Endothelial cell of umbilical vein (primary cell): Measurements from ENCODE around the gene NPS. TPM values are rescaled to one million over a fixed set of nuclear protein-coding genes. Genes with fewer than 3 reads are reported as not detected.

ENCODE experiments used
- BruUV-seq: library from RNA; stranded (reverse); fragments of 400-500 nt; replicated peaks from 2 replicates; lab custom pipeline; 2021; lab: Mats Ljungman, UMichigan
- CTCF ChIA-PET: fragments of 300-600, 350-600 bp; sonication (Branson Sonifier 250); formaldehyde crosslinking; loops from one replicate; lab custom pipeline; 2021; ENCODE audit warnings: antibody characterized with exemption, inconsistent platforms; lab: Charles Lee
- POLR2A ChIA-PET: fragments of 300-600, 350-600 bp; sonication (Branson Sonifier 250); formaldehyde crosslinking; loops from one replicate; lab custom pipeline; 2021; ENCODE audit warnings: antibody characterized with exemption, inconsistent platforms; lab: Charles Lee
- DNase-seq: peaks from one replicate; pipeline ENCODE4 v3.0.0-alpha.2; 2011; ENCODE audit warnings: low read depth, low spot score
- FAIRE-seq: peaks from 2 replicates; lab custom pipeline; 2011; peaks lifted over from hg19 to GRCh38; lab: Jason Lieb, UNC
- H2AFZ ChIP-seq: 2 replicates; pipeline ENCODE4 v1.6.0; 2012; ENCODE audit warnings: low read depth, low read length, control low read depth, inconsistent platforms
- H3K27ac ChIP-seq: 2 replicates; pipeline ENCODE4 v1.5.1; 2011; ENCODE audit warnings: low read depth, mild to moderate bottlenecking, control low read depth, low read length, moderate library complexity; ENCODE audit not compliant: insufficient read depth
- H3K27me3 ChIP-seq, 2 experiments: 2 replicates each; pipeline versions ENCODE4 v1.6.0 to v1.6.1; 2011; ENCODE audit warnings: low read length in 2 of 2, mixed read lengths in 1 of 2; ENCODE audit not compliant: control insufficient read depth in 2 of 2, insufficient read depth in 2 of 2
- H3K36me3 ChIP-seq, 2 experiments: 2 replicates in 1 of 2; 3 replicates in 1 of 2; pipeline ENCODE4 v1.5.1; 2011; ENCODE audit warnings: low read length in 2 of 2, mild to moderate bottlenecking in 1 of 2, moderate library complexity in 1 of 2; ENCODE audit not compliant: control insufficient read depth in 2 of 2, insufficient read depth in 2 of 2; ENCODE audit errors: extremely low read depth in 1 of 2
- H3K4me1 ChIP-seq: 3 replicates; pipeline ENCODE4 v1.5.1; 2011; ENCODE audit warnings: mild to moderate bottlenecking, low read length; ENCODE audit not compliant: control insufficient read depth, insufficient read depth; ENCODE audit errors: extremely low read depth
- H3K4me2 ChIP-seq: 2 replicates; pipeline ENCODE4 v1.6.1; 2011; ENCODE audit warnings: low read length, control low read depth, mixed read lengths; ENCODE audit not compliant: insufficient read depth
- H3K4me3 ChIP-seq, 3 experiments: fragments of 200-600 bp in 1 of 3; sonication (generic), shearing (Covaris generic) in 1 of 3; replicated peaks in 1 of 3; 2 replicates each; pipeline ENCODE4 v1.5.1; 2011 to 2016; ENCODE audit warnings: control low read depth in 3 of 3, low read length in 3 of 3, mild to moderate bottlenecking in 2 of 3, inconsistent platforms in 1 of 3, low read depth in 1 of 3, moderate library complexity in 1 of 3; ENCODE audit not compliant: insufficient read depth in 1 of 3
- H3K79me2 ChIP-seq: 2 replicates; pipeline ENCODE4 v1.6.0; 2012; ENCODE audit warnings: low read length, inconsistent platforms; ENCODE audit not compliant: control insufficient read depth, insufficient read depth
- H3K9ac ChIP-seq: replicated peaks from 2 replicates; pipeline ENCODE3; 2011; ENCODE audit warnings: low read length, control low read depth; ENCODE audit not compliant: insufficient read depth; ENCODE audit errors: extremely low read depth
- H3K9me1 ChIP-seq: replicated peaks from 3 replicates; pipeline ENCODE4 v1.6.0; 2011; ENCODE audit warnings: mild to moderate bottlenecking, low read length; ENCODE audit not compliant: control insufficient read depth, insufficient read depth; ENCODE audit errors: extremely low read depth
- H3K9me3 ChIP-seq: replicated peaks from 2 replicates; pipeline ENCODE4 v1.5.1; 2012; ENCODE audit warnings: low read length, inconsistent platforms; ENCODE audit not compliant: control insufficient read depth, insufficient read depth
- H4K20me1 ChIP-seq: replicated peaks from 2 replicates; pipeline ENCODE3; 2011; ENCODE audit warnings: mild to moderate bottlenecking, low read length; ENCODE audit not compliant: control insufficient read depth, insufficient read depth; ENCODE audit errors: extremely low read depth
- EZH2 ChIP-seq: IDR thresholded peaks from 2 replicates; pipeline ENCODE4 v1.6.1; 2012; ENCODE audit warnings: borderline replicate concordance, low read depth, mild to moderate bottlenecking, moderate library complexity, low read length, inconsistent platforms; ENCODE audit not compliant: severe bottlenecking
- FOS ChIP-seq: IDR thresholded peaks from 2 replicates; pipeline ENCODE4 v1.6.1; 2011; ENCODE audit warnings: mild to moderate bottlenecking, low read length, moderate library complexity, borderline replicate concordance; ENCODE audit not compliant: insufficient read depth
- GATA2 ChIP-seq: IDR thresholded peaks from 2 replicates; pipeline ENCODE4 v1.7.0; 2011; ENCODE audit warnings: low read depth, mild to moderate bottlenecking, moderate library complexity, mixed read lengths, low read length; ENCODE audit not compliant: insufficient read length, insufficient read depth
- JUN ChIP-seq: IDR thresholded peaks from 2 replicates; pipeline ENCODE4 v1.6.1; 2011; ENCODE audit warnings: borderline replicate concordance, low read depth; ENCODE audit not compliant: insufficient read length, insufficient read depth
- MAX ChIP-seq: IDR thresholded peaks from 2 replicates; pipeline ENCODE4 v1.6.1; 2011; ENCODE audit not compliant: insufficient read depth, insufficient read length
- MYC ChIP-seq: IDR thresholded peaks from one replicate; pipeline ENCODE4 v1.6.1; 2011; ENCODE audit warnings: mild to moderate bottlenecking, low read depth, low read length
- POLR2A ChIP-seq: IDR thresholded peaks from 2 replicates; pipeline ENCODE4 v1.6.1; 2012; ENCODE audit warnings: low read depth, mild to moderate bottlenecking, control low read depth, low read length
- POLR2AphosphoS5 ChIP-seq: IDR thresholded peaks from 2 replicates; pipeline ENCODE4 v1.6.1; 2012; ENCODE audit warnings: low read depth, mild to moderate bottlenecking, control low read depth, low read length, moderate library complexity; ENCODE audit not compliant: insufficient read depth
- dilution Hi-C: fragments of 300-500 bp; cut with MboI; formaldehyde crosslinking; loops from one replicate; pipeline ENCODE4 v1.15.0; 2019; ENCODE audit warnings: low sequenced_read_pairs; ENCODE audit not compliant: extremely low pct_ligation_motif_present
- intact Hi-C: fragments of 100-400 bp; cut with micrococcal nuclease; formaldehyde crosslinking; loops from one replicate; pipeline ENCODE4 v1.10.0; 2022
- polyA plus RNA-seq, 4 experiments: library from polyadenylated mRNA; depleted of rRNA in 3 of 4; stranded (reverse) in 3 of 4; unstranded in 1 of 4; fragments of >200 nt; gene quantifications; 2 replicates each; pipeline versions ENCODE4 v1.2.1 to v1.2.3, GENCODE V29; 2011 to 2012; ENCODE audit warnings: missing spikeins in 1 of 4
- total RNA-seq: library from RNA; stranded (reverse); gene quantifications from 2 replicates; pipeline ENCODE4 v1.2.3, GENCODE V29; 2021
- TF ChIP-seq, protein P1 (sequence below), 2 donors: IDR thresholded peaks; 1 replicate in 1 of 2; 2 replicates in 1 of 2; pipeline ENCODE4 v1.5.1; 2011; ENCODE audit warnings: low read length in 2 of 2, mild to moderate bottlenecking in 2 of 2, moderate library complexity in 2 of 2, control low read depth in 1 of 2, inconsistent platforms in 1 of 2, low read depth in 1 of 2; ENCODE audit not compliant: insufficient read depth in 1 of 2; ENCODE audit errors: extremely low read depth in 1 of 2

The NPS gene
- total and polyA plus RNA-seq, 2 donors (not counting 3 experiments of a cell fraction or from before 2014, with no cell fraction given): not detected

DNA sequence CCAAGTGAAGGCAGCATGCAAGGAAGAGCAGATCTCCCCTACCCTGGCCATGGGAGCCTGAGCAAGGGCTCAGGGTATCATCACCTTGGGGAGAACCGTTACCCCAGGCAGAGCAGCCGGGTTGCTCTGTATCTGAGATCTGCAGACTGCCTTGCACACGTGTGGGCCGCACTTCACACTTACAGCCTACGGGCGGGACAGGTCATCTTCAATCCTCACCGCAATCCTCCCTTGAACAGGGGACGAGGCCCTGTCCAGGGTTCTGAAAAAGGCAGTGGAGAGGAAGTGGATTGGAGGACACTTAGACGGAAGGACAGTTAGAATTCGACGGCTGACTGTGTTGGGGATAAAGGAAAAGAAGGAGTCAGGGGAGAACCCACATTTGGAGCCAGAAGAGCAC, 51.4 kb downstream of the NPS start:
- intact Hi-C loops: no loop called here
- no peak for FAIRE-seq
- no peaks in the 10 kb centered on the region for H3K79me2 ChIP-seq

More for the DNA sequence above, 51.4 kb downstream of the NPS start:
- ChIA-PET CTCF (no interaction called here), POLR2A (no interaction called here)
- no peak for DNase-seq
- TF ChIP-seq POLR2AphosphoS5 (no peak), FOS (no peak), MYC (no peak), EZH2 (no peak), GATA2 (no peak), POLR2A (no peak), MAX (no peak), JUN (no peak)
- TF ChIP-seq, protein P1, sequence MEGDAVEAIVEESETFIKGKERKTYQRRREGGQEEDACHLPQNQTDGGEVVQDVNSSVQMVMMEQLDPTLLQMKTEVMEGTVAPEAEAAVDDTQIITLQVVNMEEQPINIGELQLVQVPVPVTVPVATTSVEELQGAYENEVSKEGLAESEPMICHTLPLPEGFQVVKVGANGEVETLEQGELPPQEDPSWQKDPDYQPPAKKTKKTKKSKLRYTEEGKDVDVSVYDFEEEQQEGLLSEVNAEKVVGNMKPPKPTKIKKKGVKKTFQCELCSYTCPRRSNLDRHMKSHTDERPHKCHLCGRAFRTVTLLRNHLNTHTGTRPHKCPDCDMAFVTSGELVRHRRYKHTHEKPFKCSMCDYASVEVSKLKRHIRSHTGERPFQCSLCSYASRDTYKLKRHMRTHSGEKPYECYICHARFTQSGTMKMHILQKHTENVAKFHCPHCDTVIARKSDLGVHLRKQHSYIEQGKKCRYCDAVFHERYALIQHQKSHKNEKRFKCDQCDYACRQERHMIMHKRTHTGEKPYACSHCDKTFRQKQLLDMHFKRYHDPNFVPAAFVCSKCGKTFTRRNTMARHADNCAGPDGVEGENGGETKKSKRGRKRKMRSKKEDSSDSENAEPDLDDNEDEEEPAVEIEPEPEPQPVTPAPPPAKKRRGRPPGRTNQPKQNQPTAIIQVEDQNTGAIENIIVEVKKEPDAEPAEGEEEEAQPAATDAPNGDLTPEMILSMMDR (IDR thresholded peaks at IDR 0.05; ENCODE audit: extremely low read depth in 1 of 2, insufficient read depth in 1 of 2, low read depth in 1 of 2, low read length in 2 of 2): no peak
- Histone ChIP-seq H3K27me3 (no peaks in the 10 kb centered on the region), H3K4me2 (no peak overlapping the region), H3K9me1 (no peaks in the 10 kb centered on the region), H3K36me3 (no peaks in the 10 kb centered on the region), H3K9me3 (no peaks in the 10 kb centered on the region), H2AFZ (no peak overlapping the region), H4K20me1 (no peaks in the 10 kb centered on the region), H3K4me1 (no peaks in the 10 kb centered on the region), H3K4me3 (no peak overlapping the region), H3K27ac (no peak overlapping the region), H3K9ac (no peak overlapping the region)
- dilution Hi-C loops: no loop called here
- BruUV-seq: no TSS peak

Other genes starting within 250 kb of the NPS start
- not detected in 2 replicates for gene FOXI2, start 187.9 kb downstream of the NPS start, total RNA-seq
- gene FOXI2, start 187.9 kb downstream of the NPS start, polyA plus RNA-seq: not detected in 2 replicates